Measurements from ENCODE around the gene RSF1.

RSF1 gene

GRCh38 chr11:77619576-77620198 lies 200.8 kb downstream of the RSF1 start:
- Histone ChIP-seq H2AFZ (ENCODE audit: low read depth, low read length) (no peak overlapping the region), H3K4me3 (ENCODE audit: low read length) (no peak overlapping the region), H3K4me1 (ENCODE audit: low read length) (no peaks in the 10 kb centered on the region), H3K79me2 (ENCODE audit: low read length) (no peaks in the 10 kb centered on the region), H4K20me1 (ENCODE audit: insufficient read depth, low read length) (no peaks in the 10 kb centered on the region), H3K27me3 (ENCODE audit: low read depth, low read length) (no peaks in the 10 kb centered on the region), H3K36me3 (replicated peaks; ENCODE audit: low read depth, low read length) (peaks cover 53% of the 10 kb centered on the region), H3K4me2 (ENCODE audit: low read length) (no peak overlapping the region), H3K9ac (ENCODE audit: low read length) (no peak overlapping the region), H3K27ac (ENCODE audit: low read length) (no peak overlapping the region), H3K9me3 (ENCODE audit: insufficient read depth, low read length) (no peaks in the 10 kb centered on the region)
- TF ChIP-seq CTCF (IDR thresholded peaks at IDR 0.05; ENCODE audit: low read depth, low read length): peak; percentile 89
- no peak for TF ChIP-seq EZH2phosphoT487 (IDR thresholded peaks at IDR 0.05; ENCODE audit: low read depth)

- no peak for TF ChIP-seq EZH2phosphoT487 (IDR thresholded peaks at IDR 0.05; ENCODE audit: low read depth)
- TF ChIP-seq CTCF (IDR thresholded peaks at IDR 0.05; ENCODE audit: low read depth, low read length): no peak
- Histone ChIP-seq H3K9me3 (ENCODE audit: insufficient read depth, low read length) (no peaks in the 10 kb centered on the region), H3K4me1 (ENCODE audit: low read length) (no peaks in the 10 kb centered on the region), H3K79me2 (ENCODE audit: low read length) (no peaks in the 10 kb centered on the region), H3K9ac (ENCODE audit: low read length) (no peak overlapping the region), H3K4me3 (ENCODE audit: low read length) (no peak overlapping the region), H4K20me1 (ENCODE audit: insufficient read depth, low read length) (no peaks in the 10 kb centered on the region), H3K27ac (ENCODE audit: low read length) (no peak overlapping the region), H3K27me3 (ENCODE audit: low read depth, low read length) (no peaks in the 10 kb centered on the region), H2AFZ (ENCODE audit: low read depth, low read length) (no peak overlapping the region), H3K36me3 (replicated peaks; ENCODE audit: low read depth, low read length) (peaks cover 63% of the 10 kb centered on the region), H3K4me2 (ENCODE audit: low read length) (no peak overlapping the region)
These were observed 202.6 kb downstream of the RSF1 start for GRCh38 chr11:77617892-77618291.

- TF ChIP-seq CTCF (IDR thresholded peaks at IDR 0.05; ENCODE audit: low read depth, low read length) (no peak), EZH2phosphoT487 (IDR thresholded peaks at IDR 0.05; ENCODE audit: low read depth) (no peak)
- H3K9ac ChIP-seq (ENCODE audit: low read length): no peak overlapping the region
- H3K27me3 ChIP-seq (ENCODE audit: low read depth, low read length): no peaks in the 10 kb centered on the region
- no peak overlapping the region for H2AFZ ChIP-seq (ENCODE audit: low read depth, low read length)
- H4K20me1 ChIP-seq (ENCODE audit: insufficient read depth, low read length): no peaks in the 10 kb centered on the region
- no peaks in the 10 kb centered on the region for H3K4me1 ChIP-seq (ENCODE audit: low read length)
- H3K4me3 ChIP-seq (ENCODE audit: low read length): no peak overlapping the region
- H3K4me2 ChIP-seq (ENCODE audit: low read length): no peak overlapping the region
- H3K36me3 ChIP-seq (replicated peaks; ENCODE audit: low read depth, low read length): peaks cover 59% of the 10 kb centered on the region
- H3K27ac ChIP-seq (ENCODE audit: low read length): no peak overlapping the region
- H3K9me3 ChIP-seq (ENCODE audit: insufficient read depth, low read length): no peaks in the 10 kb centered on the region
- no peaks in the 10 kb centered on the region for H3K79me2 ChIP-seq (ENCODE audit: low read length)
These were observed 208.6 kb downstream of the RSF1 start for GRCh38 chr11:77611921-77612320.

Data from OCI-LY3 (cell line).